Measurements from ENCODE around the gene CTAGE8.
"Not testable (repeated sequence)": the region's sequence is repeated elsewhere in the genome, so short reads cannot be mapped to it uniquely, and the experiment has no call there.

DNA sequence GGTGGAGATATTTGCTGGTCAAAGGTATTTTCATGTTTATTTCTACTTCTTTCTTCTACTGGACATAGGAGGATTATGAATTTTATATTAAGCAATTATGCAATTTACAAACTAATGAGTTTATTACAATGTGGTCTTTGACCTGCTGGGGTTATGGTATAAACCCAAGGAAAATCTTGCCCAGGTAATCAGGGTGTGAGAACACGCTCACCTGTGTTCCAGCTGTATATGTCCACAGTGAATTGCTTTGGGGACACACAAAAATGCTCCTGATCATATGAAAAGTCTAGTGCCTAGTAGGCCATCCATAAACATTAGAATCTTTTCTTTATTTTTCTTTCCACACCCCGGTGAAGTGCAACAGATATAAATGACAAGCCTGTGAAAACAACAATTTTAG is 29.7 kb downstream of the CTAGE8 start, which contains the start of gene OR2A42:
- not testable (repeated sequence) for TF ChIP-seq POLR2A (IDR thresholded peaks at IDR 0.05); CTCF (IDR thresholded peaks at IDR 0.05 in 4 of 5, conservative IDR thresholded peaks at IDR 0.05 in 1 of 5)
